Esophagus (tissue), 2 donors: ENCODE results near the gene OMP. TPM values are rescaled to one million over a fixed set of nuclear protein-coding genes. Genes with fewer than 3 reads are reported as not detected.

Source experiments
- H3K27ac ChIP-seq, 2 donors: one replicate each; pipeline ENCODE4 v1.5.1; 2013; ENCODE audit warnings: low read depth in 2 of 2, mild to moderate bottlenecking in 2 of 2, inconsistent platforms in 1 of 2, low read length in 1 of 2, moderate library complexity in 1 of 2
- H3K27me3 ChIP-seq, 2 donors: one replicate each; pipeline ENCODE4 v1.6.1; 2013; ENCODE audit warnings: low read length in 2 of 2, control low read depth in 1 of 2, mild to moderate bottlenecking in 1 of 2; ENCODE audit not compliant: insufficient read depth in 2 of 2, control insufficient read depth in 1 of 2
- H3K36me3 ChIP-seq, 2 donors: one replicate each; pipeline ENCODE4 v1.6.1; 2013; ENCODE audit warnings: low read length in 1 of 2; ENCODE audit not compliant: control insufficient read depth in 2 of 2, insufficient read depth in 2 of 2
- H3K4me1 ChIP-seq, 2 donors: one replicate each; pipeline ENCODE4 v1.6.1; 2013; ENCODE audit warnings: low read length in 1 of 2; ENCODE audit not compliant: control insufficient read depth in 2 of 2, insufficient read depth in 2 of 2
- H3K4me3 ChIP-seq, 2 donors: one replicate each; pipeline ENCODE4 v1.5.1; 2013; ENCODE audit warnings: low read length in 2 of 2, mild to moderate bottlenecking in 2 of 2, low read depth in 1 of 2, moderate library complexity in 1 of 2
- H3K9me3 ChIP-seq, 2 donors: one replicate each; pipeline ENCODE4 v1.6.1; 2013; ENCODE audit warnings: mild to moderate bottlenecking in 2 of 2, low read depth in 1 of 2, low read length in 1 of 2, moderate library complexity in 1 of 2; ENCODE audit not compliant: control insufficient read depth in 2 of 2, insufficient read depth in 1 of 2
- WGBS, 2 donors: extraction: QIAGEN DNeasy Blood & Tissue Kit; methylation state at CpG; one replicate each; pipeline ENCODE4 v1.1.7; 2013; 5-methylcytosine and 5-hydroxymethylcytosine counted together
- polyA plus RNA-seq, 2 donors: library from polyadenylated mRNA; stranded (reverse); fragments of 200-250 nt; gene quantifications; one replicate each; pipeline ENCODE4 v1.2.3, GENCODE V29; 2013
- donor health status: healthy with polysubstance abuse.
- donor health status: Bipolar disorder and iron deficiency.

The OMP gene
- polyA plus RNA-seq, 2 donors, result 0.33 to 0.98 TPM

DNA sequence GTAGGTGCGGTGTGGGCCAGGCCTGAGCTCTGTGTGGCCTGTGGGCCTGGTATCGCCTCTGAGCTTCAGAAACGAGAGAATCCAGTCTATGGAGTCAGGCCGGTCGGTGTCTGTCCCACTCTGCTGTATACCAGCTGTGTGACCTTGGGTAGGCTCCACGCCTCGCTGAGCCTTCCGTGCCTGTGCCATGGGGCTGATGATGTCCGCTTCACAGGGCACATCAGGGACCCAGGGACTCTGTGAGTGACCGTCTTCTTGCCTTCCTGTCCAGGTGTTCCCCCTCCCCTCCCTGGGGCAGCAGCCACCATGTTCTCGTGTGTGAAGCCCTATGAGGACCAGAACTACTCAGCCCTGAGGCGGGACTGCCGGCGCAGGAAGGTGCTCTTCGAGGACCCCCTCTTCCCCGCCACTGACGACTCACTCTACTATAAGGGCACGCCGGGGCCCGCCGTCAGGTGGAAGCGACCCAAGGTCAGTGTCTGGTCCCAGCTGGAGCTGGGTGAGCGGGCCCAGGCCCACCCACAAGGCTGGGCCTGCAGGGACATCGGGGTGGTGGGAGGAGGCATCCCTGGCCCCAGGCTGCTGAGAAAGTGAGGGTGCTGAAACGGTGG, 18.0 kb upstream of the OMP start:
- Histone ChIP-seq H3K4me3 (peak overlapping the region in 1 of 2 donors; percentile 19), H3K9me3 (no peaks in the 10 kb centered on the region), H3K36me3 (peaks cover 0 to 4% of the 10 kb centered on the region in 2 donors), H3K27me3 (no peaks in the 10 kb centered on the region), H3K4me1 (peaks cover 16 to 36% of the 10 kb centered on the region in 2 donors), H3K27ac (peak overlapping the region in 1 of 2 donors; percentile 13)
- WGBS, 2 donors, result 86 to 91% methylated on average over 25 of the region's 25 CpGs

DNA sequence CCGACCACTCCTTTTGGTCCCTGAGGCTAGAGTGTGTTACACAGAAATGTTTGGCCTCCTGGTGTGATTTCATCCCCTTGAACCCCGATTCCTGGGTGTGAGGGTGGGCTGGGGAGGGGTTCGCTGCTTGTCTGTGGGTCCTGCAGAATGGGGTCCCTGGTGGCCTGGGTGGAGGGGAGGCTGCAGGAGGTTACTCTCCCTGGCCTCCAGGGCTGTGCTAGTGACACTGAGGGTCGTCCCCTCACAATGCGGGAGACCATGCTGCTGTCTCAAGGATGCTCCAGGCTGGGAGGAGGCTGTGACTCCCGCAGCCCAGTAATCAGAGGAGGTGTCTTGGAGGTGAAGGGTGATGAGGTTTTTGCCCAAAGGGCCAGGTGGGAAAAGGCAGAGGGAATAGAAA, 17.0 kb upstream of the OMP start:
- H3K9me3 ChIP-seq, result no peaks in the 10 kb centered on the region
- no peaks in the 10 kb centered on the region for H3K27me3 ChIP-seq
- H3K27ac ChIP-seq, result no peak overlapping the region
- H3K36me3 ChIP-seq, result peaks cover 0 to 4% of the 10 kb centered on the region in 2 donors
- H3K4me3 ChIP-seq, result no peak overlapping the region
- peaks cover 20 to 40% of the 10 kb centered on the region in 2 donors for H3K4me1 ChIP-seq
- 87 to 92% methylated on average over 6 of the region's 6 CpGs for WGBS, 2 donors

GRCh38 chr11:77086521-77087472, 15.8 kb upstream of the OMP start:
- peaks cover 0 to 4% of the 10 kb centered on the region in 2 donors for H3K36me3 ChIP-seq
- WGBS, 2 donors, result 71 to 81% methylated on average over 23 of the region's 23 CpGs
- H3K27ac ChIP-seq, result peak overlapping the region; percentile 34 to 76

GRCh38 chr11:77087723-77088225, 14.9 kb upstream of the OMP start:
- 91 to 92% methylated on average over 9 of the region's 9 CpGs for WGBS, 2 donors
- Histone ChIP-seq H3K4me1 (peaks cover 18 to 37% of the 10 kb centered on the region in 2 donors), H3K27ac (peak overlapping the region; percentile 29 to 77), H3K36me3 (peaks cover 0 to 4% of the 10 kb centered on the region in 2 donors), H3K4me3 (no peak overlapping the region), H3K27me3 (no peaks in the 10 kb centered on the region), H3K9me3 (no peaks in the 10 kb centered on the region)

More at GRCh38 chr11:77086521-77087472, 15.8 kb upstream of the OMP start:
- no peak overlapping the region for H3K4me3 ChIP-seq
- H3K27me3 ChIP-seq, result no peaks in the 10 kb centered on the region
- peaks cover 24 to 42% of the 10 kb centered on the region in 2 donors for H3K4me1 ChIP-seq
- H3K9me3 ChIP-seq, result no peaks in the 10 kb centered on the region

DNA sequence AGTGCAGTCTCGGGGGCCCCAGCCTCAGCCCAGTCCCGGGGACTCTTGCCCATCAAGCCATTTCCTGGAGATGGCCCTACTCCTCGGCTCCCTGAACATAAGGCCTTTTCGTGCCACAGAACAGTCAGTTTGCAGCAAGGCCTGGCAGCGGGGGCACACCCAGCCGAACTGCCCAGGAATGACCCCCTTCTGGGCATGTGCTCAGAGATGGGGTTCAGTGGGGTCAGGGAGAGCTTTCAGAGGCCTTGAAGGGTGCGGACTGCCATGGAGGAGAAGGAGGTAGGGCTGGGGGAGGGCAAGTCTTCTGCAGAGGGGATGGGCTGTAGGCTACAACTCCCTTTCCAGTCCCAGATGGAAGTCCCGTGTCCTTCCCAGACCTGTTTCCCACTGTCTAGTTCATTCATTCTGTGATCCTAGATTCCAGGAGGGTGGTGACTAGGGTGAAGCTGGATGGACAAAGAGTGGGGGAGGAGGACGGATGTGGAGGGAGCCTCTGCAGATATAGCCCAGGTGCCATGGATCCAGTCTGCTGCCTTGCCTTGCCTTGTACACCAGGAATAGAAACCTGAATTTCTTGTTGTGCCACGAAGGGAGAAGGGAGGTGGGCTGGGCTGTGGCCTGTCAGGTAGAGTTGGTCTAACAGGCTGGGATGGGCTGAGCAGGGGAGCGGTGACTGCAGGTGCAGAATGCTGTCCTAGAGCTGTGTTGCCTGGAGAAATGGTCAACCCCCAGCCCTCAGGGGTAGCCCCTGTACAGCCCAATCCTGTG, 14.2 kb upstream of the OMP start:
- peak overlapping the region; percentile 58 to 85 for H3K27ac ChIP-seq
- peaks cover 16 to 33% of the 10 kb centered on the region in 2 donors for H3K4me1 ChIP-seq
- H3K27me3 ChIP-seq, result no peaks in the 10 kb centered on the region
- WGBS, 2 donors, result 62 to 68% methylated on average over 11 of the region's 11 CpGs
- no peak overlapping the region for H3K4me3 ChIP-seq
- H3K36me3 ChIP-seq, result peaks cover 0 to 4% of the 10 kb centered on the region in 2 donors
- H3K9me3 ChIP-seq, result no peaks in the 10 kb centered on the region

DNA sequence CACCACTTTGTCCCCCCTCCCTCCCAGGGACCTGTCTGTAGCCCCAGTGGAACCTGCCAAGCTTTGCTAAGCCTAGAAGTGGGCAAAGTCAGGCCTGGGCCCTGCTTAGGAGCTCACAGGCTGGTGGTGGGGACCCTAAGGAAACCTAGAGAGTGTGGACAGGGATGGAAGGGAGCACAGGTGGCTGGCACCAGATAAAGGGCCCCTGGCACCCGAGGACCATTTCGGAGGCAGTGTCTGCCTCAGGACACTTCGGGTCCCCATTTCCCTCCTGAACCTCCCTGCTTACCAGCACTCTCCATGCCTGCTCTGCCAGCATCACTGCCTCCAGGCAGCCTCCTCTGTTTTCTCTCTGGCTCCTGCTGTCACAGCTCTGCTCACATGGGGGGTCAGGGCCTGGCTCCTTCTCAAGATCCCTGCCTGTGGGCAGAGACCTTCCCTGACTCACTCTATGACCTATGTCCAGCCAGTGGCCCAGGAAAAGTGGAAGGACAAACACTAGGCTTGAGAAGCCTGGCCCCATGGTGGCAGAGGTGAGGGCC, 13.6 kb upstream of the OMP start:
- H3K4me1 ChIP-seq, result peaks cover 15 to 31% of the 10 kb centered on the region in 2 donors

GRCh38 chr11:77090046-77090372, 12.6 kb upstream of the OMP start:
- no peak overlapping the region for H3K4me3 ChIP-seq
- no peaks in the 10 kb centered on the region for H3K9me3 ChIP-seq
- H3K4me1 ChIP-seq, result peaks cover 15 to 31% of the 10 kb centered on the region in 2 donors
- no peaks in the 10 kb centered on the region for H3K27me3 ChIP-seq
- WGBS, 2 donors, result 86 to 89% methylated on average over 4 of the region's 4 CpGs
- no peak overlapping the region for H3K27ac ChIP-seq
- peaks cover 2 to 14% of the 10 kb centered on the region in 2 donors for H3K36me3 ChIP-seq

More for the DNA sequence above, 13.6 kb upstream of the OMP start:
- 76 to 91% methylated on average over 3 of the region's 3 CpGs for WGBS, 2 donors
- H3K4me3 ChIP-seq, result no peak overlapping the region
- H3K9me3 ChIP-seq, result no peaks in the 10 kb centered on the region
- H3K27ac ChIP-seq, result peak overlapping the region; percentile 58 to 85
- H3K27me3 ChIP-seq, result no peaks in the 10 kb centered on the region
- H3K36me3 ChIP-seq, result peaks cover 0 to 9% of the 10 kb centered on the region in 2 donors

DNA sequence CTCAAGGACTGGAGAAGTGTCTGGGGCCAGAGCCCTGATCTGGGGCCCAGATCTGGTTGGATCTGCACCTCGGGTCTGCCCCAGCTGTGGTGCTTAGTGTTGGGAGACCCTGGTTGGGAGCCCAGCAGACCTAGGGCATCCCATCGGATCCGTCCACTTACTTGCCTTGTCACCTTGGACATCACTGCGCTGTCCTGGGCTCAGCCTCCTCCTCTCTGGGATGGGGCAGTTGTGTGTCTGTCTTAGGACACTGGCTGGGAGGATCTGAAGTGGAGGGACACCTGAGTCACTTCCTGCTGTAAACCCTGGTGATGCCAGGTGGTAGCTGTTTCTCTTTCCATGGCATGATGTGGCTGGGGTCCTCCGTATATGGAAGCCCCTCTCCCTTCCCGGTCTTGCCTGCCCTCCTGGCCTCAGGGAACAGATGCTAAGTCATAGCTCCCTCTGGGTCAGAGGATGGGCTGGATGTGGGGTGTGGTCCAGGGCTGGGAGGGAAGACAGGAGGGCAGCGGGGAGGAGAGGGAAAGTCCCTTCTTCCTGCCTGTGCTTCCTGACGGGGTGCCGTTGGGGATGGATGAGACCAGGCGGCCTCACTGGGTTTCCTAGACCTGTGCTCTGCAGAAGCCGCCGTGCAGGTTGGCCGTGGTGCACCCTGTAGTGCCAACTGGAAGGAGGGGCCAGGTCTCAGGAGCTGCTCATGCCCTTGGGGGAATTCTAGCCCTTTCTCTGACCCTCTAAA, 12.1 kb upstream of the OMP start:
- H3K36me3 ChIP-seq, result peaks cover 3 to 17% of the 10 kb centered on the region in 2 donors
- peak overlapping the region in 1 of 2 donors; percentile 1 for H3K27ac ChIP-seq
- peaks cover 15 to 31% of the 10 kb centered on the region in 2 donors for H3K4me1 ChIP-seq
- H3K4me3 ChIP-seq, result no peak overlapping the region
- no peaks in the 10 kb centered on the region for H3K27me3 ChIP-seq
- H3K9me3 ChIP-seq, result no peaks in the 10 kb centered on the region
- 57 to 63% methylated on average over 10 to 13 of the region's 13 CpGs for WGBS, 2 donors
